RPMI7951 (cell line): Measurements from ENCODE around the gene HAND2. TPM values are rescaled to one million over a fixed set of nuclear protein-coding genes. Genes with fewer than 3 reads are reported as not detected.

Experiments used
- DNase-seq: peaks from one replicate; pipeline ENCODE4 v3.0.0-alpha.2; 2012; ENCODE audit warnings: low read depth
- total RNA-seq: library from RNA; depleted of rRNA; stranded (reverse); fragments of >200 nt; shearing (Covaris generic); gene quantifications from 2 replicates; pipeline ENCODE4 v1.2.3, GENCODE V29; 2014; rRNA removed

HAND2 gene
- total RNA-seq, result 0.36 and 0.39 TPM in 2 replicates

DNA sequence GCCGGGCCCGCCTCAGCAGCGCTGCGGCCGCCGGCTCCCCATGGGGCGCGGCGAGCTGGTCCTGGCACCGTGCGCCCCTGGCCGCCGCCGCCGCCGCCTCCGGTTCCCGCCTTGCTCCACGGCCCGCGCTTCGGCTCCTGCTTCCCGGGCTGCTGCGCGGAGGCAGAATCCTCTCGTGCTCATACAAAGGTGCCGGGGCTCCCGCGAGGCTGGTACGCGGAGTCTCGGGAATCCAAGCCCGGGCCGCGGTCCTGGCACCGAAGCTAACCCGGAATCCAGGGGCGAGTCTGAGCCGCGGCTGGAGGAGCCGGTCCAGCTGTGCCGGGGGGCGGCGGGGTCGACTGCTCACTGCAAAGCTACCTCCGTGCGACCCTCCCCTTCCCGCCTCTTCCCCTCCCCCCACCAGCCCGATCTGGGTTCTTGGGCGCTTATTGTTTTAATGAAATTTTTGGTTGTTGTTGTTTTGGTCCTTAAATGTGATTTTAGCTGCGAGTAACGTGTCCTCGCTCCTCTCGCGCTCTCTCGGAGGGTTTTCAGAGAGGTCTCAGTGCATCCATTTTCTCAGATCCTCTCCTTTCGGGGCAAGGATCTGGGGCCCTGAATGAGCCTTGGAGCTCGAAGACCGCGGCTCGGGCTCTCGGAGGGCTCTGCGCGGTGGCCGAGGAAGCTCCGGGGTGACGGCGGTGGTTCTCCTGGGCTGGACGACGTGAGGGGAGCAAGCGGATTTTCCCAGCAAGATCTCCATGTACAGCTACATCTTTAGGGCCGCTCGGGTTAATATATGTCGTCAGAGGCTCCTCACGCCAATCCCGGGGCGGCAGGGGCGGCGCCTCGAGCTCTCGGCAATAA is at the start of gene HAND2:
Gene HAND2, minus strand, starts transcription at position 753 of the 849 bp plus-strand sequence. CDS start 940 bp downstream, outside the sequence.
- DNase-seq, result peak; percentile 67

DNA sequence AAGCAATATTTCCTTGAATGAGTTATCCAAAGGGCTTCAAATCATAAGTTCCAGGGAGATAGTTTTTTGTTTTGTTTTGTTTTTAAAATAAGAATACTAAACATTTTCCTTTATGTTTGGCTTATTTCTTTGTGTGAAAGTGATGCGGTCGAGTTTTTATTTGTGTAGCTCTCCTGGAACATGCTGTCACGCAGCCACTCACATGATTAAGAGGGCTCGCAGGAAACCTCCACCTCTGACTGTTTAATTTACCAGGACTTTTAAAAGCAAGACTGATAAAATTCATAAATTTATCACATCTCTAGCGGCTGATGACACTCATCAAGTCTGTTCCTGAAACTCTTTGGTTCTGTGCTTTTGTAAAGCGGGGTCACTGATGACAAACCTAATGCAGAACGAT is 48.9 kb upstream of the HAND2 start:
- DNase-seq, result no peak

DNA sequence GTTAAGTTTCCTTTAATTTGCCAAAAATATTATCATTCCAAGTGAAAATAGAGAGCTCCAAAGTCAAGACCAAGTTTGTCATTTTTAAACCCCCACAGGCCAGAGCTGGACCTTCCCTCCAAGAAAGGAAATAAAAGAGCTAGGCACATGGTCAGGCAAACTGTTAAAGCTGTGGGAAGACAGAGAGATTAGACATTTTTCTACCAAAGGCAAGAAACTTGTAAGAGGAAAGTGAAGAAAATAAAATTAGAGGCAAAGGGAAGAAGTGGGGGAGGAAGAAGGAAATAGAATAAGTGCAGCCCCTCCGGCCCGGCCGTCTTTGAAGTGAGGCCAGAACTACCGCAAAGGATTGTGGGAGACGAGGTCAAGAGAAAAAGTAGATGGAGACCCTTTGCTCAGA is 47.9 kb upstream of the HAND2 start:
- no peak for DNase-seq

DNA sequence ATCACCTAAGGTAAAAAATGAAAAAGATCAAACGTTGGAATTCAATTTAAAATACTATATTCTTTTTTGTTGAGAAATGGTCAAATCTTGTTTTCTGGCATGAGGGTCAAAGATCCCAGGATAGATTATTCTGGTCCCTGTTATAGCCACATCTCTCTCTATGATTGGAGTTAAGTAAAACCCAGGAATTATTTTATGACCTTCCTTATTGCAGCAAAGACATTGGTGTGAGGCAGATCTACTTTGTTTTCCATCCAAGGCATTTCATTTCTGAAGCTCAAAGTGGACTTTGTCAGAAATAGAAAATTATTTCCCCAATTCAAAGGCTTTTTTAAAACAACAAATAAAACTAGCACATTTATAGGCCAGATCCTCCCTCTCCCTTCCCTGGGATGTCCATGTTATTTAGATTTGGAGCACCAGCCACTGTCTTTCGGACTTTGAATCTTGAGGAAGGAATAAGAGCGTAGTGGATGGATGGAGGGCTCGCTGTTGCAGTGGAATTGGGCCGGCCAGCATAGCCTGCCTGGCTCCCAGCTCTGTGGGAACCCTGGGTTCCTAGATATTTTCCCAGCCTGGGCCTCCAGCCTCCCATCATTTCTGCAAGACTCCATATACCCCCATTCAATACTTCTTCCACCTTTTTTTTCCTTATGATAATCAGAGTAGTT is 45.6 kb upstream of the HAND2 start:
- no peak for DNase-seq

DNA sequence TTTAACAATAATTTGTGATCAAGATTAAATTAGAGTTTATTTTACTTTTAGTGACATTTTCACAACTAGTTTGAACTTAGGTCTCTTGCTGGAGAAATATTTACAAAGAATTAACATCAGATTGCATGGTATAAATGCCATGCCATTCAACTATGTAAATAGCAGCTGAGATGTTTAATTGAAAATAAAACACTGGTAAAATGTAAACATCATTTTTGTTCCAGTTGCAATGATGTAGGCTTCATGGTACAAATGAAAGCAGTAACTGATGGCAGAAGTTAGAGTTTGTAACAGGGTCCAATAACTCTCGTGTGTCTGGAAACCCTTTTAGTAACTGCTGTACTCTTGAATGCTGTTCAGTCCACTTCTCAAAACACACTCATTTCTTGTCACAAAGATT is 43.7 kb upstream of the HAND2 start:
- no peak for DNase-seq

DNA sequence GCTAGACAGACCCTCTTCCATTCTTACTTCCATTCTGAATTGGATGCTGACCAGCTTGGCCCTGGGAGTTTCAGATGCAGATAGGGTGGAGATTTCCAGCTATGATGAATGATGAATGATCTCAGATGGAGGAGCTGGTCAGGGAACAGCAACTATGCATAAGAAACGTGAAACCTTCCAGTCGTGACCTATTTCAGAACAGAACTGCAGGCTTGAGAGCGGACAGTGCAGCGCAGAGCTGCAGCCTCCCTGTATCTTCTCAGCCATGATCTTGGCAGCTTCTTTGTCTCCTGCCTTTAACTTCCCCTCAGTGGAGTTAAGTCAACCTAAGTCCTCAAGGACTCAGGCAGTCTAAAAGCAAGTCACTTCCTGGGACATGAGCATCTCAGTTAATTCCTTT is 43.3 kb upstream of the HAND2 start:
- DNase-seq, result no peak

DNA sequence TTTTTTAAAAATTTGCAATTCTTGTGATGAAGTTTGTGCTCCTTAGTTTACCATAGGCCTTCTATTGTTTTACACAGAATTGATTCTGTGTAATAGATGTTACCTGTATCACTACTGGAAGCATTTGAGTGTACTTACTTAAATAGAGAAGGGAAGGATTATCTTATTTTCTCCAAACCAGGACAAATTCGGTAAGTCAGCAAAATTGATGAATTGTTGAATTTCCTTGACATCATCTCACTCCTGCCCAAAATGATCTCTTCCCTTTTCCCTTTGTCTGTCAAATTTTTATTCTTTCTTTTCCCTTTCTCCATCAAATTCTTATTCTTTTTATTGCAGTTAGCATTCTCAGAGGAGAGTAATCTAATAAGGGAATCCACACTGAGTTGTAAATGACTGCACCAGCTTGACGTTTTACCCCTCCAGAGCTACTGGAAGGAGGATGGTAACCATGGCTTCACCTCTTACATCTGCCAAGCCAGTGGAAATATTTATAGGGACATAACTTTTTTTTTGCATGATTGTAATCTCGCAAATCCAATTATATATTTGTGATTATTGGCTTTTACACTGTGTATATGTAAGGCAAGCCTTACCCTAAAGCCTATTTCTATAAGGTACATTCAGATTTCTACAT is 42.6 kb upstream of the HAND2 start:
- no peak for DNase-seq

DNA sequence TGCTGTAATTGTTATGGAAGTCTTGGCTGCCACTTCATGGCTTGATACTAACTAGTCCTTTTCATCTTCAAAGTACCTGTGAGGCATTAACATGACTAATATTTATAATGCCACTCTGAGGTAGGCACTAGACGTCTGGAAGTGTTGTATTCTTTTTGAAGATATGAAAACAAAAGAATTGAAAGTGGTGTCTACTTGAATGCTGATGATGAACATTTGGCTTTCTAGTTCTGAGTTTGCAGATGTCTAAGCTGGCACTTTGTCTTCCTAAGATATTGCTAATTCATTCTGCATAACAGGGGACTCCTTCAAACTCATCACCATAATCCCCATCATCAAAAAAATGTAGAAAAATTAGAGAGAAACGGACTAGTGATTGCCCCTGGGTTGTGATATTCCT is 41.6 kb upstream of the HAND2 start:
- DNase-seq, result no peak

DNA sequence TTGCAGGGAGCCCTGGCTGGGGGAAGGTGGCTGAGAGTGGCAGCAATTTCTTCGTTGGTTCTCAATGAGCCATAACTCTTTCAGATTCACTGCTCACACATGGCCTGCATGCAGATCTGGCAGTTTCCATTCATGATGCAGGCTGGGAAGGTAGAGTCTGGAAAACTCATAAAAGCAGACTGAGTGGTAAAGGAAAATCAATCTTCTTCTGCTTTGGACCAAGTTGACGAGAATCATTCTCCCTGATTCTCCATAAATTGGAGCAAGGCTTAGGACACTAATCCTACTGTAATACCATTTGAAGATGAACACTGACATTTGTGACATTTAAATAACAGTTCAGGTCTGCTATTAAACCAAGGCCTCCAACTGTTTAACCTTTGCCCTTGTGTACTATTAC is 35.3 kb upstream of the HAND2 start:
- DNase-seq, result no peak

DNA sequence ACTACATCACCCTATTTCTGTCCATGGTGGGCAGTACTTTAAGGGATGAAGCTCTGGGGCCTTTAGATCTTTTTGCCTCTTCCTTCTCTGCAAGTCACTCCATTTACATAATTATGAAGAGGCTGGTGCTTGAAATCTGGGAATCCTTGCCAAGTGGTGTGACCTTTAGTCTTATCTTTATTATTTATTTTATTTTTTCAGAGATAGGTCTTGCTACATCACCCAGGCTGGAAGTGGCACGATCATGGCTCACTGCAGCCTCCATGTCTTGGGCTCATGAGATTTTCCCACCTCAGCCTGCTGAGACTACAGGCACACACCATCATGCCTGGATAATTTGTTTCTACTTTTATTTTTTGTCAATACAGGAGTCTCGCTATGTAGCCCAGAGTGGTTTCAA is 34.4 kb upstream of the HAND2 start:
- DNase-seq, result no peak

DNA sequence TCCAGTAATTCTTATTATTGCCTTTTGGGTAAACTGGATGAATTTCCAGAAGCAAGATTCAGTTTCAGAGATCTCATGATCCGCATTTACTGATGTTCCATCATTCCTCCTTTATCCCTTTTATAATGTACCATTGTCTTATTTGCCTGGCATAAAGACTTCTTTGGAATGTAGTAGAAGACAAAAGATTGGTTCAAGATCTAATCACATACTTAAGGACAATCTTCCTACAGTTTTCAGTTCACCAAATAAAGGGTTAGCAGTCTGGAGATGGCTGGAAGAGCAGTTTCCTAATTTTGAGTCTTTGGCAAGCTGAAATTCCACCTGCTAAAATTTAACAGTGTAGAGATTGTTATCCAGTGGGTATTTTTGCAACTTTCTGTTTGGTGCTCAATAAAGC is 30.9 kb upstream of the HAND2 start:
- DNase-seq, result no peak

DNA sequence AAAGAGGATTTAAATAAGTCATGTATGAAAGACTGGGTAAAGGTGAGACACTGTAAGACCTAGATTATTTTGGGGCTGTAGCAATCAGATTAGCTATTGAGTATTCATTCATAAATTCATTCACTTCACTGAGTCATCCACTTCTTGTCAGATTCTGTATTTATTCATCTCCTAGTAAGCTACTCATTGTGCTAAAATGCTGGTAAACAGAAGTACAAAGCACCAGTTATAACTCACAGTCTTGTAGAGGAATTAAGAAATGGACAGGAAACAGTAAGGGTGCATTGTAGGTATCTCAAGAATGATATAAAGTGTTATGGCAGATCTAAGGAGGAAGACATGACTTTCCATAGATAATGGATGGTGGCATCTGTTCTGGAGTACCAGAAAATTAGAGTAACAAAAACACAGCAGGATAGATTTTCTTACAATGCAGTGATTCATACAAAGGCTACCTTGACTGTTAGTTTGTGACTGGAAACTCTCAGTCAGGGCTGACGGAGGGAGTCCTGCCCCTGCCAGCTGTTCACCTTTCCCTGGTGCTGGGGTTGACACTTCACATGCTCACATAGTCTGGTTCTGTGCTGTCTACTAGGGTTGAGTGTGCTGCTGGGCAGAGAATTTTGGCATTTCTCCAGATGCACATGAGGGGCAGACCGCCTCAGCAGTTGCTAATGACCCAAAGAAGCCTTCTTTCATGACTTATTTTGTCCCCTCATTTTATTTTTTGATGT is 26.5 kb upstream of the HAND2 start:
- DNase-seq, result no peak

DNA sequence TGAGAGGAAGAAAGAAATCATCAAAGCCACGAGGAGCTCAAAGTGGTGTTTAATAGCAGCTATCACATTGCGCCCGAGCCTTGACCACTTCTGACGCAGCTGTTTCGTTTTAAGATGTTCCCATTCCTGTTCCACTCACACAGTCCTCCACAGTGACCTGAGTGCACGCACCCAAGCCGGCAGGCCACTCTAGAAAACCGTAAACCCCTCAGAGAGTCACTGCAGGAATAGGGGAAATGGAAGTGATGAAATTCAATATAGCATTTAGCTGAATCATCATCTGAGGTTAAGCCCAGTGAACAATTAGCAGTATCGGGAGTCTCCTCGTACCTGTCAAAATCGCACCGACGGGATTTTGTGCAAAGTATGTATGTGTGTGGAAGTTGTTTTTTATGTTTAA is 17.9 kb upstream of the HAND2 start:
- no peak for DNase-seq

DNA sequence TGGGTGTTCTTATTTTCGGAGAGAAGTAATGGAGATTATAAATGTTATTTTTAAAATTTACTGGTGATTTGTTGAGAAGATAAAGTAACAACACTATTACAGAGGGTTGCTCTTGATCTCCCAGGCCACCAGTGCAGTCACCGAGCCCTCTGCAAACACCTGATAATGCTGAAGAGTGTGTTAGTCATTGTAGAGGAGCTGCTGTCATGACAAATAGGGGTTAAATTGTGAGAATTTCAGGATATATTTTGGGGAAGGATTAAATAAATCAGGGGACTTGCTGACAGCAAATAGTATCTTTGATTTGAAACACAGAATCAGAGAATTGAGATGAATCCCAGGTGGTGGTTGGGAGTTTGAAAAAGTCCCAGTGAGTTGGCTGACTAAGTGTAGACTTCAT is 16.7 kb upstream of the HAND2 start:
- no peak for DNase-seq

DNA sequence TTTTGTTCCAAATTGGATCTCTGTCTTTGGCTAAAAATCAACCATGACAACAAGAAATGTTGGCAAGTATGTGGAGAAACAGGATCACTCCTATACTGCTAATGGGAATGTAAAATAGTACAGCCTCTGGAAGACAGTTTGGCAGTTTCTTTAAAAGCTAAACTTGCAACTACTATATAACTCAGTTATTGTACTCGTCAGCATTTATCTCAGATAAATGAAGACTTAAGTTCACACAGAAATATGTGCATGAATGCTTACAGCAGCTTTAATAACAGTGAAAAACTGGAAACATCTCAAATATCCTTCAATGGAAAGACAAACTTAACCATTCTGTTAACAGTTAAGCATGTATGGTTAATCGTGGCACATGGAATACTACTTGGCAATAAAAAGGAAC is 15.4 kb upstream of the HAND2 start:
- no peak for DNase-seq

DNA sequence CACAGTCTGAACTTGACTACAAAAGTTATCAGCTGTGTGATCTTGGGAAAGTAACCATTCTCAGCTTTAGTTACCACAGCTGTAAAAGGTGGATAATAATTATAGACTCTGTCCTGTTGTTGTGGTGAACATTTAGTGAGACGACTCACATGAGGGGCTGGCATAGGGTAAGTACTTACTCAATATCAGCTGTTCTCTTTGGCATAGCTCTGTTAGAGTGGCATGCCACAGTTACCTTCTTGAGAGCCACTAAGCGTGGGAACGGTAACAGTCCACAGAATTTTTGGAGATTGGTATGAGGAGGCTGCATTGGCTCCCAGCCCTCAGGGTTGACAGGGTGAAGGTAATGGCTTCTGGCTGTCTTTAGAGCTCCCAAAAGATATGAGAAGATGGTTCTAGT is 13.2 kb upstream of the HAND2 start:
- DNase-seq, result no peak

DNA sequence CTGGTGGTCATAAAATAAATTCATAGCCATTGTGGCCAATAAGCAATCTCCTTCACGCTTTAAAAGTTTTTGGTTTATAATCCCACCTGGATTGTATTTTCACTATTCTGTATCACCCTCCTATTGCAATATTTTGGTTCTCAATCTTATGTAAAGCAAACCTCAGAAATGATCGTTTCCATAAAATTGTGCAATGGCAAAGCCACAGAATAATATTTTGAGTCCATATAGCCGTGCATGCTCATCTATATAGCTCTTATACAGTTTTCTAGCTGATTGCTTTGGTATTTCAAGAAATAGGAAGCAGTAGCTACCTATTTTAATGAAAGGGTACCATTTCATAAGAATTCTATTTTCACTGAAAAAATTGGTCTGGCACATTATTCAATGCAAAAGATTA is 10.0 kb upstream of the HAND2 start:
- no peak for DNase-seq

DNA sequence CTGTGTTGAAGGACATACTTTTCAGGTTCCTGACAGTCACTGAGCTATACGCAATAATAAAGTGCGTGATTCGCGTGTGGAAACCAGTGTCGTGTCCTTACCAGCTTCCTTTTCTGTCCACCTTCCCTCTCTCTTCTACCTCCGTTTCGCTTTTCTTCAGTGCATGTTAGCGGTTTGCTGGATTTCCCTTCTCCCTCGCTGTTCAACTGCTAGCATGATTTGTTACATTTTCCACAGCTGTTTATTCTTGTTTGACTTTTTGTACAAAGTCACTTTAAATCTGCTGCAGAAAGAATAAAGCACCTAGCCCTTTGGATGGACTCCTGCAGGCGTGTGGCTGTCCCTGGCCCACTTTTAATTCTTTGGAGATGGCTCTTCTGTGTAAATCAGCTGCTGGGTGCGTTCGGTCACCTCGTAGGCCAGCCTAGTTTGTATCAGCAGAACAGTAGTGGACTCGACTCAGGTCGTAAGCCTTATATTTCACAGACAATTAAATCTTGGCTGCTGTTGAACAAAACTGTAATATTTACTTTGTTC is 8.9 kb upstream of the HAND2 start:
- DNase-seq, result no peak

DNA sequence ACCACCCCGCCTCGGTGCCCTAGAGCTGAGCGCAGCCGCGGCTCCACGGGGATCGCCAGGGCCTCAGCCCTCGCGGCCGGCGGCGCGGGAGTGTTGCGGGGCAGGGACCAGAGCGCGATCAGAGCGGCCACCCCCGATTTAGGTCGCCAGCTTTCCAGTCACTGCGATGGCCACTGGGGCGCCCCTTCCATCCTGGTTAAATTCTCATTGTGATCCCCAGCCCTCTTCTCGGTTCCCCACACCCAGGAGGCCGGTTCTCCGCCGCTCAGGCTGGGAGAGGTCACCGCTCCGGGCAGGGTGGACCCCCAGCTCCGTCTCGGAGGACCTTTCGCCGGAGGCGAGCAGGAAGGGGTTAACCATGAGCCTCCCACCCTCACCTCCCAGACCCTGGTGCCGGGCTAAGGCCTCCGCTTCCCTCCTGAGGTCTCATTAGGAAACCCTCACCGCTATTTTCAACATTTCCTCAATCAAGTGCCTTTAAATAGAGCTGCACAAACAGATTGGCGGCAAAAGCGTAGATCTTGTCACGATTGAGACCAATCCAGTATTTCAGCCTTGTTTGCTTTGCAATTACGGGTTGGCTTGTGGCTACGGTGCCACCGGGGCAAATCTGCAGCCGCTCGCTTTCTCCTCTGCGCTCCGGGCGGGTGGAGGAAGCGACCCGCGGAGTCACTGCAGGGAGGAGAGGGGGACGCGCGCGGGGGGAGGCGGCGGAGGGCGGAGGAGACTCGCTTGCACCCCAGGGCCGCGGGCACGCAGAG is 8.3 kb upstream of the HAND2 start:
- DNase-seq, result no peak

DNA sequence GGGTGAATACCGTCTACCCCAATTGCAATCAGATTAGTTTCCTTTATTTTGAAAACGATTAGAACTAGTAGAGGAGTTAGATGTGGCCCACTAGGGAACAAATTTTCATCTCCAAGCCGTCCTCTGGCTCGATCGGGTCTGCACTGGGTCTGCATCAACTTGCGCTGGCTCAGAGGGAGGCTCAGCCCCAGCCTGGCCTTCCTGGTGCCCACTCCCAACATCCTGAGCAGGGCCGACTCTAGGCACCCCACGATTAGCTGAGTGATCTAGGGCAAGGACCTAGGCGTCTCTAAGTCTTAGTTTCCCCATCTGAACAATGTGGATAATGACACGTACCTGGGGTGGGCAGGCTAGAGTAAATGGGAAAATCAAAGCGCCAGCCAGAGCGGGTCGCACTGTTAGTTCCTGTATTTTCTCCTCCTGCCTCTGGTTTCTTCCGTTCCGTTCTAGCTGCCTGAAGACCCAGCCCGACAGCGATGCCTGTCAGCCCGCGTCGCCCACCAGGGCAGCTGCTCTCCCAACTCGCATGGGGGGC is 7.7 kb upstream of the HAND2 start:
- DNase-seq, result no peak
